Measurements from ENCODE around the gene PIWIL4. TPM values are rescaled to one million over a fixed set of nuclear protein-coding genes. Genes with fewer than 3 reads are reported as not detected.

The PIWIL4 gene
- total RNA-seq, 1 experiment from 2014 or later: 7.7 TPM

- Mint-ChIP-seq H3K36me3 (ENCODE audit: insufficient read depth, unreplicated experiment) (peaks cover 10% of the 10 kb centered on the region), H3K9me3 (ENCODE audit: low read depth, unreplicated experiment) (no peaks in the 10 kb centered on the region), H3K4me1 (ENCODE audit: low read depth, unreplicated experiment) (peaks cover 74% of the 10 kb centered on the region), H3K27ac (ENCODE audit: unreplicated experiment) (no peak overlapping the region), H3K4me3 (ENCODE audit: low read depth, unreplicated experiment) (no peak overlapping the region), H3K27me3 (ENCODE audit: unreplicated experiment) (no peaks in the 10 kb centered on the region)
- TF ChIP-seq CTCF (IDR thresholded peaks at IDR 0.05; ENCODE audit: unreplicated experiment): no peak
- DNase-seq: no peak
- CTCF ChIA-PET: no interaction called here
- BruUV-seq (replicated peaks): no TSS peak
- intact Hi-C loops (cut with micrococcal nuclease; ENCODE audit: unreplicated experiment): loop anchor here (5.0 kb wide), 1 partner anchor 38 kb away; no protein-coding TSS in a partner anchor
Observed at GRCh38 chr11:94585399-94585798, 18.2 kb downstream of the PIWIL4 start.

- CTCF ChIA-PET: interaction anchor here (1.0 to 1.5 kb wide), 4 partner anchors 15 to 67 kb away, joined by 3 read pairs; no protein-coding TSS in a partner anchor
- peaks cover 80% of the 10 kb centered on the region for H3K4me1 Mint-ChIP-seq (ENCODE audit: low read depth, unreplicated experiment)
- no peaks in the 10 kb centered on the region for H3K27me3 Mint-ChIP-seq (ENCODE audit: unreplicated experiment)
- peaks cover 15% of the 10 kb centered on the region for H3K36me3 Mint-ChIP-seq (ENCODE audit: insufficient read depth, unreplicated experiment)
- TF ChIP-seq CTCF (IDR thresholded peaks at IDR 0.05; ENCODE audit: unreplicated experiment): no peak
- no peak overlapping the region for H3K27ac Mint-ChIP-seq (ENCODE audit: unreplicated experiment)
- no TSS peak for BruUV-seq (replicated peaks)
- no peak overlapping the region for H3K4me3 Mint-ChIP-seq (ENCODE audit: low read depth, unreplicated experiment)
- no peak for DNase-seq
- intact Hi-C loops (cut with micrococcal nuclease; ENCODE audit: unreplicated experiment): loop anchor here (5.0 kb wide), 1 partner anchor 39 kb away; no protein-coding TSS in a partner anchor
- H3K9me3 Mint-ChIP-seq (ENCODE audit: low read depth, unreplicated experiment): no peaks in the 10 kb centered on the region
Observed at GRCh38 chr11:94586546-94586945, 19.4 kb downstream of the PIWIL4 start.

GRCh38 chr11:94586978-94587377 lies 19.8 kb downstream of the PIWIL4 start:
- intact Hi-C loops (cut with micrococcal nuclease; ENCODE audit: unreplicated experiment): loop anchor here (5.0 kb wide), 1 partner anchor 40 kb away; no protein-coding TSS in a partner anchor
- no peaks in the 10 kb centered on the region for H3K27me3 Mint-ChIP-seq (ENCODE audit: unreplicated experiment)
- H3K4me1 Mint-ChIP-seq (ENCODE audit: low read depth, unreplicated experiment): peaks cover 76% of the 10 kb centered on the region
- CTCF ChIA-PET: interaction anchor here (0.8 to 1.5 kb wide), 5 partner anchors 15 to 154 kb away, joined by 3 read pairs; no protein-coding TSS in a partner anchor
- H3K36me3 Mint-ChIP-seq (ENCODE audit: insufficient read depth, unreplicated experiment): peaks cover 15% of the 10 kb centered on the region
- no TSS peak for BruUV-seq (replicated peaks)
- H3K9me3 Mint-ChIP-seq (ENCODE audit: low read depth, unreplicated experiment): no peaks in the 10 kb centered on the region
- no peak for TF ChIP-seq CTCF (IDR thresholded peaks at IDR 0.05; ENCODE audit: unreplicated experiment)
- H3K4me3 Mint-ChIP-seq (ENCODE audit: low read depth, unreplicated experiment): no peak overlapping the region
- peak overlapping the region; percentile 16 for H3K27ac Mint-ChIP-seq (ENCODE audit: unreplicated experiment)
- DNase-seq: peak; percentile 10

DNA sequence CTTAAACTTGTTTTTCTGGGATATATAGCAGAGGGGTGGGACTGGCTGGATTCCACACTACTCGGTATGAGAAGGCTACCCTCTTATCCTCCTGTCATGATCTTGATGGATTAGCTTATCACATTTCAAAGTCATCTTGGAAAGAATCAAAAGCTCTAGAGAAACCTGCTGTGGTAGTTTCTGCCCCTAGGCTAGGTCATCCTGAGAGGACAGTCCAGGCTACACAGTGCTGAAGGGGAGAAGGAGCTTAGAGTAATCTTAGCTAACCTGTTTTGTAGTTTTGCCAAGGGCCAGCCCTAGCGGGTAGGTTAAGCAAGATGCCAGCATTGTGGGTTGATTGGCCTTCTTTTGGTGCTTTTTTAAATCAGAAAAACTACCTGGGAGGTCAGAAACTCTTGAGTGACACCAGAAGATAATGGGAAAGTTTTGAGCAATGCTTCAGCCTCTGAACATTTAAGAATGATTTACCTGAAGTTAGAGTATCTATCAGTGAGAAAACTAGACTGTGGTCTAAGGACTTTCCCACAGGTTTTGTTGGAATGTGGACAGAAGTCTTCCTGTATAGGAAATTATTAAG lies 21.3 kb downstream of the PIWIL4 start:
- Mint-ChIP-seq H3K36me3 (ENCODE audit: insufficient read depth, unreplicated experiment) (peaks cover 15% of the 10 kb centered on the region), H3K4me3 (ENCODE audit: low read depth, unreplicated experiment) (no peak overlapping the region), H3K27me3 (ENCODE audit: unreplicated experiment) (no peaks in the 10 kb centered on the region), H3K27ac (ENCODE audit: unreplicated experiment) (no peak overlapping the region), H3K4me1 (ENCODE audit: low read depth, unreplicated experiment) (peaks cover 68% of the 10 kb centered on the region), H3K9me3 (ENCODE audit: low read depth, unreplicated experiment) (no peaks in the 10 kb centered on the region)
- CTCF ChIA-PET: interaction anchor here (0.7 kb wide), 1 partner anchor 24 kb away, joined by 3 read pairs; no protein-coding TSS in a partner anchor
- TF ChIP-seq CTCF (IDR thresholded peaks at IDR 0.05; ENCODE audit: unreplicated experiment): no peak
- peak; percentile 21 for DNase-seq
- intact Hi-C loops (cut with micrococcal nuclease; ENCODE audit: unreplicated experiment): loop anchor here (5.0 kb wide), 1 partner anchor 41 kb away; no protein-coding TSS in a partner anchor
- BruUV-seq (replicated peaks): no TSS peak

Data from Calu3 (cell line).